K562 (cell line): ENCODE data around the gene PSMA2. TPM values are rescaled to one million over a fixed set of nuclear protein-coding genes. Genes with fewer than 3 reads are reported as not detected.

Experiments used
- BMI1 ChIP-seq: fragments of 150-350 bp; IDR thresholded peaks from 2 replicates; pipeline ENCODE4 v1.6.1; 2014; ENCODE audit warnings: low read length
- CREBBP ChIP-seq: IDR thresholded peaks from one replicate; pipeline ENCODE4 v1.6.1; 2012; ENCODE audit warnings: low read depth, mild to moderate bottlenecking, control low read depth, inconsistent platforms, low read length
- E2F8 ChIP-seq: fragments of 450-650 bp; IDR thresholded peaks from 2 replicates; pipeline ENCODE4 v1.7.1; 2018; ENCODE audit warnings: mild to moderate bottlenecking, low read depth; ENCODE audit not compliant: partially characterized antibody
- FOXJ2 ChIP-seq: fragments of 200-800 bp; sonication (Bioruptor generic); IDR thresholded peaks from 2 replicates; pipeline ENCODE4 v1.6.1; 2016; ENCODE audit warnings: missing genetic modification characterization, missing compliant biosample characterization
- GTF2F1 ChIP-seq: IDR thresholded peaks from 2 replicates; pipeline ENCODE4 v1.6.1; 2011; ENCODE audit warnings: low read depth, low read length, improper control_type of control experiment
- HDAC1 ChIP-seq, 2 experiments: fragments of 450-650 bp; IDR thresholded peaks; 2 replicates each; pipeline ENCODE4 v1.6.1; 2016 to 2017; ENCODE audit warnings: inconsistent platforms in 1 of 2, mild to moderate bottlenecking in 1 of 2, moderate library complexity in 1 of 2
- HNRNPL ChIP-seq: fragments of 200-400 bp; formaldehyde crosslinking; IDR thresholded peaks from 2 replicates; pipeline ENCODE4 v1.6.1; 2017; ENCODE audit warnings: low read depth, mild to moderate bottlenecking, low read length
- ID3 ChIP-seq, 2 experiments: fragments of 250-450 bp in 1 of 2; fragments of 450-650 bp in 1 of 2; sonication (Bioruptor Pico) in 1 of 2; IDR thresholded peaks; 2 replicates each; pipeline versions ENCODE4 v1.6.1 to v1.8.0; 2016 to 2021; ENCODE audit warnings: mild to moderate bottlenecking in 2 of 2, moderate library complexity in 2 of 2, missing compliant biosample characterization in 1 of 2, missing genetic modification characterization in 1 of 2
- KLF6 ChIP-seq: fragments of 250-450 bp; sonication (Bioruptor Pico); IDR thresholded peaks from 2 replicates; pipeline ENCODE4 v1.4.0; 2020; ENCODE audit warnings: mild to moderate bottlenecking, moderate library complexity, borderline replicate concordance
- MYNN ChIP-seq, 2 experiments: sonication (generic); formaldehyde crosslinking in 1 of 2; IDR thresholded peaks; 2 replicates each; pipeline versions ENCODE4 v1.5.0 to v1.6.1; 2016 to 2020; ENCODE audit warnings: antibody characterized with exemption in 1 of 2, missing genetic modification reagents in 1 of 2
- NCOA1 ChIP-seq: fragments of 450-650 bp; IDR thresholded peaks from 2 replicates; pipeline ENCODE4 v1.6.1; 2016; ENCODE audit warnings: low read depth
- RHOXF2B ChIP-seq: fragments of 250-450 bp; sonication (Bioruptor Pico); conservative IDR thresholded peaks from 2 replicates; pipeline ENCODE4 v1.5.1; 2021
- SRF ChIP-seq, 2 experiments: fragments of 250-450, 450-650 bp in 1 of 2; sonication (Bioruptor Pico) in 1 of 2; sonication (generic) in 1 of 2; formaldehyde crosslinking; IDR thresholded peaks; 2 replicates each; pipeline versions ENCODE4 v1.5.0 to v1.5.1; 2020 to 2022; ENCODE audit warnings: mild to moderate bottlenecking in 1 of 2, missing genetic modification reagents in 1 of 2
- TAF1 ChIP-seq: IDR thresholded peaks from 2 replicates; pipeline ENCODE4 v1.6.1; 2011; ENCODE audit warnings: mild to moderate bottlenecking, low read length, moderate library complexity; ENCODE audit not compliant: insufficient read depth, control insufficient read depth, severe bottlenecking; ENCODE audit errors: extremely low read depth
- TAF9B ChIP-seq: fragments of 450-650 bp; IDR thresholded peaks from 2 replicates; pipeline ENCODE4 v1.6.1; 2018; ENCODE audit warnings: mild to moderate bottlenecking; ENCODE audit not compliant: partially characterized antibody
- TFE3 ChIP-seq: fragments of 450-650 bp; formaldehyde crosslinking; IDR thresholded peaks from 2 replicates; pipeline ENCODE4 v1.4.0; 2020; ENCODE audit warnings: mild to moderate bottlenecking, mixed read lengths
- THRA ChIP-seq: fragments of 450-650 bp; IDR thresholded peaks from 2 replicates; pipeline ENCODE4 v1.6.1; 2017; ENCODE audit warnings: mild to moderate bottlenecking, moderate library complexity
- TRIM24 ChIP-seq, 2 experiments: fragments of 450-650 bp; IDR thresholded peaks; 2 replicates each; pipeline ENCODE4 v1.6.1; 2016
- XRCC4 ChIP-seq: IDR thresholded peaks from one replicate; pipeline ENCODE4 v1.6.1; 2011; ENCODE audit not compliant: insufficient read depth, insufficient read length; ENCODE audit errors: extremely low read depth
- polyA plus RNA-seq, 8 experiments: library from polyadenylated mRNA; depleted of rRNA in 4 of 8; stranded (reverse) in 5 of 8; unstranded in 3 of 8; fragments of >200 nt; fragmentation: Nextera tagmentation in 2 of 8; fragmentation: Illumina TruSeq in 1 of 8; extraction: Ambion mirVana in 2 of 8; extraction: Trizol in 1 of 8; gene quantifications; 2 replicates each; pipeline versions ENCODE4 v1.2.1 to v1.2.3, GENCODE V29; 2011 to 2014; ENCODE audit warnings: inconsistent platforms in 1 of 8, missing spikeins in 1 of 8
- total RNA-seq, 7 experiments: library from RNA; depleted of rRNA in 6 of 7; stranded (reverse); fragments of >200 nt in 6 of 7; fragmentation: Illumina TruSeq in 2 of 7; extraction: Trizol in 2 of 7; gene quantifications; 2 replicates each; pipeline versions ENCODE4 v1.2.1 to v1.2.3, GENCODE V29; 2011 to 2021; ENCODE audit warnings: low replicate concordance in 1 of 7

PSMA2 gene
- total and polyA plus RNA-seq, 9 of the 15 experiments (the other 6 are each of a cell fraction or from before 2014, with no cell fraction given): 91.7 to 1,070 (median 213) TPM

- TF ChIP-seq E2F8: no peak
- no peak for TF ChIP-seq TAF9B
- TF ChIP-seq THRA: no peak
- no peak for TF ChIP-seq FOXJ2 (tag)
- TF ChIP-seq CREBBP: no peak
- no peak for TF ChIP-seq TFE3 (CRISPR knock-in tag)
- no peak for TF ChIP-seq ID3 (CRISPR knock-in tag; IDR thresholded peaks at IDR 0.05)
- no peak for TF ChIP-seq ID3 (tag; IDR thresholded peaks at IDR 0.05)
- TF ChIP-seq BMI1: no peak
- no peak for TF ChIP-seq GTF2F1
- TF ChIP-seq MYNN (IDR thresholded peaks at IDR 0.05): no peak
- TF ChIP-seq MYNN (CRISPR knock-in tag; IDR thresholded peaks at IDR 0.05): no peak
- TF ChIP-seq HNRNPL: no peak
- peak in 1 of 2 experiments; percentile 78; a peak in 2 of 4 replicates for TF ChIP-seq SRF (CRISPR knock-in tag; IDR thresholded peaks at IDR 0.05)
- peak; percentile 38 for TF ChIP-seq TAF1
- no peak for TF ChIP-seq KLF6 (CRISPR knock-in tag)
- TF ChIP-seq XRCC4: no peak
- peak in 1 of 2 experiments; percentile 29; a peak in 1 of 4 replicates for TF ChIP-seq TRIM24 (IDR thresholded peaks at IDR 0.05)
- no peak for TF ChIP-seq RHOXF2B
- no peak for TF ChIP-seq NCOA1
- no peak for TF ChIP-seq HDAC1 (IDR thresholded peaks at IDR 0.05)
Measured at GRCh38 chr7:42945821-42946626, 14.1 kb upstream of the PSMA2 start (continued).
